Peyer's patch (tissue), 4 donors: ENCODE results near the gene HSPA8.

Experiments used
- POLR2A ChIP-seq, 2 donors: fragments of 450-650 bp; IDR thresholded peaks; one replicate each; pipeline ENCODE4 v1.5.1; 2017; ENCODE audit warnings: antibody characterized with exemption in 2 of 2, mild to moderate bottlenecking in 2 of 2, moderate library complexity in 2 of 2
- TF ChIP-seq, protein P1 (sequence below), 6 experiments: fragments of 450-650 bp in 4 of 6; fragments of 200-600 bp in 2 of 6; sonication (generic) in 1 of 6; IDR thresholded peaks; one replicate each; pipeline ENCODE4 v1.5.1; 2017 to 2019; ENCODE audit warnings: antibody characterized with exemption in 6 of 6, mild to moderate bottlenecking in 3 of 6, moderate library complexity in 1 of 6

- TF ChIP-seq, protein P1, sequence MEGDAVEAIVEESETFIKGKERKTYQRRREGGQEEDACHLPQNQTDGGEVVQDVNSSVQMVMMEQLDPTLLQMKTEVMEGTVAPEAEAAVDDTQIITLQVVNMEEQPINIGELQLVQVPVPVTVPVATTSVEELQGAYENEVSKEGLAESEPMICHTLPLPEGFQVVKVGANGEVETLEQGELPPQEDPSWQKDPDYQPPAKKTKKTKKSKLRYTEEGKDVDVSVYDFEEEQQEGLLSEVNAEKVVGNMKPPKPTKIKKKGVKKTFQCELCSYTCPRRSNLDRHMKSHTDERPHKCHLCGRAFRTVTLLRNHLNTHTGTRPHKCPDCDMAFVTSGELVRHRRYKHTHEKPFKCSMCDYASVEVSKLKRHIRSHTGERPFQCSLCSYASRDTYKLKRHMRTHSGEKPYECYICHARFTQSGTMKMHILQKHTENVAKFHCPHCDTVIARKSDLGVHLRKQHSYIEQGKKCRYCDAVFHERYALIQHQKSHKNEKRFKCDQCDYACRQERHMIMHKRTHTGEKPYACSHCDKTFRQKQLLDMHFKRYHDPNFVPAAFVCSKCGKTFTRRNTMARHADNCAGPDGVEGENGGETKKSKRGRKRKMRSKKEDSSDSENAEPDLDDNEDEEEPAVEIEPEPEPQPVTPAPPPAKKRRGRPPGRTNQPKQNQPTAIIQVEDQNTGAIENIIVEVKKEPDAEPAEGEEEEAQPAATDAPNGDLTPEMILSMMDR (IDR thresholded peaks at IDR 0.05): no peak
- peak in 1 of 2 donors; percentile 14 for TF ChIP-seq POLR2A (IDR thresholded peaks at IDR 0.05)
Observed at GRCh38 chr11:123060277-123061000, 1.5 kb downstream of the HSPA8 start.
